HG03575 (cell line): ENCODE results near the gene DPH5.
"Not testable (repeated sequence)": the region's sequence is repeated elsewhere in the genome, so short reads cannot be mapped to it uniquely, and the experiment has no call there.

ENCODE experiments used
- ATAC-seq: cut with Tn5 transposase; IDR thresholded peaks from one replicate; pipeline ENCODE4 v1.9.1; 2021; ENCODE audit not compliant: unreplicated experiment, insufficient number of reproducible peaks, low FRiP score; ENCODE audit errors: extremely low read depth

DPH5 gene

GRCh38 chr1:100950781-100951180 is 74.8 kb downstream of the DPH5 start:
- ATAC-seq, result no peak

GRCh38 chr1:100950337-100950736 is 75.2 kb downstream of the DPH5 start:
- ATAC-seq, result no peak

GRCh38 chr1:100949515-100950158 is 75.9 kb downstream of the DPH5 start:
- not testable (repeated sequence) for ATAC-seq

GRCh38 chr1:100948721-100949405 is 76.7 kb downstream of the DPH5 start:
- ATAC-seq, result not testable (repeated sequence)

- ATAC-seq, result not testable (repeated sequence)
These were observed 77.8 kb downstream of the DPH5 start for GRCh38 chr1:100947816-100948215.

GRCh38 chr1:100946064-100946463 is 79.5 kb downstream of the DPH5 start:
- not testable (repeated sequence) for ATAC-seq

GRCh38 chr1:100943533-100943932 is 82.1 kb downstream of the DPH5 start:
- no peak for ATAC-seq

GRCh38 chr1:100942304-100943046 is 83.1 kb downstream of the DPH5 start:
- no peak for ATAC-seq

GRCh38 chr1:100941580-100942216 is 83.9 kb downstream of the DPH5 start:
- ATAC-seq, result no peak

GRCh38 chr1:100941098-100941527 is 84.5 kb downstream of the DPH5 start:
- no peak for ATAC-seq
